Measurements from ENCODE around the gene MASP2.

DNA sequence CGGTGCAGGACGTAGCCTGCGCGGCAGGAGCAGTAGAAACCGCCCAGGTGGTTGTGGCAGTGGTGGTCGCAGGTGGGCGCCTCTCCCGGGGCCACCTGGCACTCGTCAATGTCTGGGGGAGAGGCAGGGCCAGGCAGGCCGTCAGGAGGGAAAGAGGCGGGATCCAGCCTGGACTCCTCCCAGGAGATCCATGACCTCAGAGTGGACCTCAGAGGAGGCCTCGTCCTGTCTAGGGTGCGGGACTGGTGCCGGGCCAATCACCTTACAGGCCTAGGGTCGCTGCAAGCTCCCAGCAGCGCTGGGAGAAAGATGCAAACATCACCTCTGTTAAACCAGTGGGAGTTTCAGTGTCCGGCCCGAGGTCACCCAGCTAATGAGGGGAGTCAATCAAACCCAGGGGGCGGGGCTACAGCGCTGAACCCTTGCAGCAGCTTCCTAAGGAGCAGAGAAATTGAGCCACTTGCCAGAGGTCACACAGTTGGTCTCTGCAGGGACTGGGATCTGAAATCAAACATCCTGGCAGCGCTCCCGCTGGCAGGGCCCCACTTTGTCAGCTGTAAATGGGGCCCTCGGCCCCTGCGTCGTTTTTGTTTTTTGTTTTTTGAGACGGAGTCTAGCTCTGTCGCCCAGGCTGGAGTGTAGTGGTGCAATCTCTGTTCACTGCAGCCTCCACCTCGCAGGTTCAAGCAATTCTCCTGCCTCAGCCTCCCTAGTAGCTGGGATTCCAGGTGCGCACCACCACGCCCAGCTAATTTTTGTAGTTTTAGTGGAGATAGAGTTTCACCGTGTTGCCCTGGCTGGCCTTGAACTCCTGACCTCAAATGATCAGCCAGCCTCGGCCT lies 1.4 kb downstream of the MASP2 start:
- TF ChIP-seq POLR2A (IDR thresholded peaks at IDR 0.05; ENCODE audit: borderline replicate concordance, extremely low read depth, insufficient read depth, insufficient read length) (no peak), JUND (IDR thresholded peaks at IDR 0.05) (no peak), EGR1 (IDR thresholded peaks at IDR 0.05; ENCODE audit: low read depth) (no peak), EZH2 (IDR thresholded peaks at IDR 0.05) (no peak), POLR2AphosphoS5 (IDR thresholded peaks at IDR 0.05; ENCODE audit: low read depth, low read length) (no peak), SRF (IDR thresholded peaks at IDR 0.05; ENCODE audit: low read depth) (no peak)
- TF ChIP-seq, protein P1, sequence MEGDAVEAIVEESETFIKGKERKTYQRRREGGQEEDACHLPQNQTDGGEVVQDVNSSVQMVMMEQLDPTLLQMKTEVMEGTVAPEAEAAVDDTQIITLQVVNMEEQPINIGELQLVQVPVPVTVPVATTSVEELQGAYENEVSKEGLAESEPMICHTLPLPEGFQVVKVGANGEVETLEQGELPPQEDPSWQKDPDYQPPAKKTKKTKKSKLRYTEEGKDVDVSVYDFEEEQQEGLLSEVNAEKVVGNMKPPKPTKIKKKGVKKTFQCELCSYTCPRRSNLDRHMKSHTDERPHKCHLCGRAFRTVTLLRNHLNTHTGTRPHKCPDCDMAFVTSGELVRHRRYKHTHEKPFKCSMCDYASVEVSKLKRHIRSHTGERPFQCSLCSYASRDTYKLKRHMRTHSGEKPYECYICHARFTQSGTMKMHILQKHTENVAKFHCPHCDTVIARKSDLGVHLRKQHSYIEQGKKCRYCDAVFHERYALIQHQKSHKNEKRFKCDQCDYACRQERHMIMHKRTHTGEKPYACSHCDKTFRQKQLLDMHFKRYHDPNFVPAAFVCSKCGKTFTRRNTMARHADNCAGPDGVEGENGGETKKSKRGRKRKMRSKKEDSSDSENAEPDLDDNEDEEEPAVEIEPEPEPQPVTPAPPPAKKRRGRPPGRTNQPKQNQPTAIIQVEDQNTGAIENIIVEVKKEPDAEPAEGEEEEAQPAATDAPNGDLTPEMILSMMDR (IDR thresholded peaks at IDR 0.05 in 2 of 3, conservative IDR thresholded peaks at IDR 0.05 in 1 of 3; ENCODE audit: borderline replicate concordance in 1 of 3, insufficient read depth in 1 of 3, low read depth in 2 of 3, low read length in 2 of 3): no peak
